Measurements from ENCODE around the gene SRR.
A peak's percentile ranks its signal among the peaks of the same experiment; 100 is the strongest.

SRR gene

GRCh38 chr17:2295575-2295974 is 8.2 kb upstream of the SRR start:
- TF ChIP-seq, protein P1, sequence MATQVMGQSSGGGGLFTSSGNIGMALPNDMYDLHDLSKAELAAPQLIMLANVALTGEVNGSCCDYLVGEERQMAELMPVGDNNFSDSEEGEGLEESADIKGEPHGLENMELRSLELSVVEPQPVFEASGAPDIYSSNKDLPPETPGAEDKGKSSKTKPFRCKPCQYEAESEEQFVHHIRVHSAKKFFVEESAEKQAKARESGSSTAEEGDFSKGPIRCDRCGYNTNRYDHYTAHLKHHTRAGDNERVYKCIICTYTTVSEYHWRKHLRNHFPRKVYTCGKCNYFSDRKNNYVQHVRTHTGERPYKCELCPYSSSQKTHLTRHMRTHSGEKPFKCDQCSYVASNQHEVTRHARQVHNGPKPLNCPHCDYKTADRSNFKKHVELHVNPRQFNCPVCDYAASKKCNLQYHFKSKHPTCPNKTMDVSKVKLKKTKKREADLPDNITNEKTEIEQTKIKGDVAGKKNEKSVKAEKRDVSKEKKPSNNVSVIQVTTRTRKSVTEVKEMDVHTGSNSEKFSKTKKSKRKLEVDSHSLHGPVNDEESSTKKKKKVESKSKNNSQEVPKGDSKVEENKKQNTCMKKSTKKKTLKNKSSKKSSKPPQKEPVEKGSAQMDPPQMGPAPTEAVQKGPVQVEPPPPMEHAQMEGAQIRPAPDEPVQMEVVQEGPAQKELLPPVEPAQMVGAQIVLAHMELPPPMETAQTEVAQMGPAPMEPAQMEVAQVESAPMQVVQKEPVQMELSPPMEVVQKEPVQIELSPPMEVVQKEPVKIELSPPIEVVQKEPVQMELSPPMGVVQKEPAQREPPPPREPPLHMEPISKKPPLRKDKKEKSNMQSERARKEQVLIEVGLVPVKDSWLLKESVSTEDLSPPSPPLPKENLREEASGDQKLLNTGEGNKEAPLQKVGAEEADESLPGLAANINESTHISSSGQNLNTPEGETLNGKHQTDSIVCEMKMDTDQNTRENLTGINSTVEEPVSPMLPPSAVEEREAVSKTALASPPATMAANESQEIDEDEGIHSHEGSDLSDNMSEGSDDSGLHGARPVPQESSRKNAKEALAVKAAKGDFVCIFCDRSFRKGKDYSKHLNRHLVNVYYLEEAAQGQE (IDR thresholded peaks at IDR 0.05; ENCODE audit: insufficient read depth in 1 of 2, low read depth in 2 of 2, low read length in 2 of 2) = no peak
- no peak for TF ChIP-seq POLR2AphosphoS5 (IDR thresholded peaks at IDR 0.05; ENCODE audit: low read depth, low read length)
- TF ChIP-seq FOXP2 (optimal IDR thresholded peaks at IDR 0.05; ENCODE audit: borderline replicate concordance, extremely low read depth, extremely low read length, insufficient read depth) = no peak
- TF ChIP-seq SIN3A (IDR thresholded peaks at IDR 0.05; ENCODE audit: borderline replicate concordance, insufficient read depth, low read length) = no peak
- no peak for TF ChIP-seq TAF1 (IDR thresholded peaks at IDR 0.05; ENCODE audit: borderline replicate concordance, insufficient read depth, low read length)

DNA sequence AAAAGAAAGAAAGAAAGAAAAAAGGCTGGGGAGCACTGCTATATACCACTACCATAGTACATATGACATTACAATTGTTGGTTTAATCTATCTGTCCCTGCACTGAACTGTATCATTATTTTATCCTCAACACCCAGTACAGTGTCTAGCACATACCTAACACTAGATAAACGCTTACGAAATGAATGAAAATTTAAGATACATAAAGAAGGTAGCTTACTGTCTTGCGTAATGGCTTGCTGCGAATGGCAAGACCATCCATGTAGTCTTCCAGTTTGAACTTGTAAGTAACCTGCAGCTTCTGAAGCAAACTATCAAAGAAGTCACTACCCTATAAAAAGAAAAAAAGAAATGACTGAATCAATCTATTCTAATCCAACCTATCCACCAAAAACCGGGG is 6.7 kb upstream of the SRR start:
- TF ChIP-seq SIN3A (IDR thresholded peaks at IDR 0.05; ENCODE audit: borderline replicate concordance, insufficient read depth, low read length) (no peak), FOXP2 (optimal IDR thresholded peaks at IDR 0.05; ENCODE audit: borderline replicate concordance, extremely low read depth, extremely low read length, insufficient read depth) (no peak), POLR2AphosphoS5 (IDR thresholded peaks at IDR 0.05; ENCODE audit: low read depth, low read length) (no peak), TAF1 (IDR thresholded peaks at IDR 0.05; ENCODE audit: borderline replicate concordance, insufficient read depth, low read length) (no peak)
- TF ChIP-seq, protein P1 (IDR thresholded peaks at IDR 0.05; ENCODE audit: insufficient read depth in 1 of 2, low read depth in 2 of 2, low read length in 2 of 2) = no peak

- TF ChIP-seq, protein P1 (IDR thresholded peaks at IDR 0.05; ENCODE audit: insufficient read depth in 1 of 2, low read depth in 2 of 2, low read length in 2 of 2) = no peak
- TF ChIP-seq POLR2AphosphoS5 (IDR thresholded peaks at IDR 0.05; ENCODE audit: low read depth, low read length) = no peak
- TF ChIP-seq SIN3A (IDR thresholded peaks at IDR 0.05; ENCODE audit: borderline replicate concordance, insufficient read depth, low read length) = no peak
- TF ChIP-seq TAF1 (IDR thresholded peaks at IDR 0.05; ENCODE audit: borderline replicate concordance, insufficient read depth, low read length) = no peak
Measured at GRCh38 chr17:2299136-2299535, 4.6 kb upstream of the SRR start.

DNA sequence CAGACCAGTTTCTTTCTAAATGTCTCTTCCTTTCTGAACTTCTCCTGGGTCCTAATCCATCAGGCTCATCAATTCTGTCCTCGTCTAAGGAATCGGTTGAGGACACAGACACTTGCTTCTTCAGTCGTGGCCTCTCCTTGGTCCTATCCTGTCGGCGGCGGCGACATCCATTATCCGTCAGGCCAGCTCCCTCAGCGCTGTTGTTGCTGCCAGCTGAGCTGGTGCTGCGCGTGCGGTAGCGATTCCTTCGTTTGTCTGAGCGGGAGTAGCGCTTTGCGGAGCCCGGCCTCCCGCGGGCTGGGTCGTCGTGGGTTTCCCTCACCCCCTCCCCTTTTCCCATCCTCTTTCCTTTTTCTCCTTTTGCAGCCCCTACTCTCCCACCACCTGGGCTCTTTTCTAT is 4.0 kb upstream of the SRR start:
- TF ChIP-seq TAF1 (IDR thresholded peaks at IDR 0.05; ENCODE audit: borderline replicate concordance, insufficient read depth, low read length) = no peak
- TF ChIP-seq SIN3A (IDR thresholded peaks at IDR 0.05; ENCODE audit: borderline replicate concordance, insufficient read depth, low read length) = no peak
- TF ChIP-seq FOXP2 (optimal IDR thresholded peaks at IDR 0.05; ENCODE audit: borderline replicate concordance, extremely low read depth, extremely low read length, insufficient read depth) = no peak
- TF ChIP-seq, protein P1 (IDR thresholded peaks at IDR 0.05; ENCODE audit: insufficient read depth in 1 of 2, low read depth in 2 of 2, low read length in 2 of 2) = no peak
- TF ChIP-seq POLR2AphosphoS5 (IDR thresholded peaks at IDR 0.05; ENCODE audit: low read depth, low read length) = no peak

DNA sequence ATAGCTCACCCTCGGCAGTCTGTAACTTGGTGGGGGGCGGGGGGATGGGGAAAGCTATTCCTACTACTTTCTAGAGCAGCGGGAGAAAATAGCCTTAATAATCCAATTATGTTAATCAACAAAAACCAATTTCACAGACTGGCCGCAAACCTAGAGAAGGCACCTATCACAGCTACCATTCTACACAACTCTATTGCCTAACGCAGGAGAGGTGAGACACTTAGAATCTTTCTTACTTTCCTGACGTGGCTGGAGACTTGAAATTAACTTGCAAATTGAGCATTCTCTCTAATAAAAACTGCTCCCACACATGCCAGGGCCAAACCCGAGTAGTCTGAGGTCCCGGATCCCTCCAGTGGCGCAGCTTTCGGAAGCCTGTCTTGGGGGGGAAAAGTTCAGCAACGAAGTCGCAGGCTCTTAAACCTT is 959 bp upstream of the SRR start:
- TF ChIP-seq TAF1 (IDR thresholded peaks at IDR 0.05; ENCODE audit: borderline replicate concordance, insufficient read depth, low read length) = no peak
- TF ChIP-seq SIN3A (IDR thresholded peaks at IDR 0.05; ENCODE audit: borderline replicate concordance, insufficient read depth, low read length) = 0 out of 2 replicates have a peak, but pooled peaks have one; percentile 19
- no peak for TF ChIP-seq FOXP2 (optimal IDR thresholded peaks at IDR 0.05; ENCODE audit: borderline replicate concordance, extremely low read depth, extremely low read length, insufficient read depth)

Measured in PFSK-1 (cell line).